GM20431 (cell line): ENCODE results near the gene SV2C.
"Not testable (repeated sequence)": the region's sequence is repeated elsewhere in the genome, so short reads cannot be mapped to it uniquely, and the experiment has no call there.

Experiments used
- in situ Hi-C: fragments of 300-500 bp; cut with MseI, MboI; formaldehyde crosslinking; loops from one replicate; pipeline ENCODE4 v1.15.0; 2020; ENCODE audit warnings: low sequenced_read_pairs; ENCODE audit not compliant: unreplicated experiment

Gene SV2C

GRCh38 chr5:76368941-76369340 lies 285.8 kb downstream of the SV2C start:
- in situ Hi-C loops, result no loop called here

GRCh38 chr5:76369668-76370067 lies 286.5 kb downstream of the SV2C start:
- in situ Hi-C loops, result not testable (repeated sequence)

GRCh38 chr5:76371960-76372322 lies 288.8 kb downstream of the SV2C start:
- in situ Hi-C loops, result no loop called here

GRCh38 chr5:76372323-76373054 lies 289.3 kb downstream of the SV2C start:
- in situ Hi-C loops, result no loop called here

GRCh38 chr5:76376148-76376865 lies 293.1 kb downstream of the SV2C start:
- in situ Hi-C loops, result no loop called here

GRCh38 chr5:76376866-76377230 lies 293.7 kb downstream of the SV2C start:
- in situ Hi-C loops, result no loop called here

- in situ Hi-C loops, result no loop called here
These were observed 295.2 kb downstream of the SV2C start for GRCh38 chr5:76378355-76378754.

- in situ Hi-C loops, result no loop called here
These were observed 296.1 kb downstream of the SV2C start for GRCh38 chr5:76379316-76379715.

GRCh38 chr5:76379855-76380254 lies 296.7 kb downstream of the SV2C start:
- in situ Hi-C loops, result no loop called here

GRCh38 chr5:76380346-76381066 lies 297.3 kb downstream of the SV2C start:
- in situ Hi-C loops, result no loop called here

GRCh38 chr5:76383126-76383832 lies 300.1 kb downstream of the SV2C start:
- in situ Hi-C loops, result no loop called here

- in situ Hi-C loops, result no loop called here
These were observed 301.0 kb downstream of the SV2C start for GRCh38 chr5:76384189-76384588.

GRCh38 chr5:76384705-76385104 lies 301.5 kb downstream of the SV2C start:
- in situ Hi-C loops, result no loop called here

- in situ Hi-C loops, result no loop called here
These were observed 302.4 kb downstream of the SV2C start for GRCh38 chr5:76385540-76385939.

GRCh38 chr5:76386360-76386759 lies 303.2 kb downstream of the SV2C start:
- in situ Hi-C loops, result no loop called here

GRCh38 chr5:76388236-76388635 lies 305.1 kb downstream of the SV2C start:
- in situ Hi-C loops, result no loop called here

- in situ Hi-C loops, result no loop called here
These were observed 305.8 kb downstream of the SV2C start for GRCh38 chr5:76388791-76389512.

- in situ Hi-C loops, result no loop called here
These were observed 306.5 kb downstream of the SV2C start for GRCh38 chr5:76389513-76390154.

GRCh38 chr5:76391014-76391413 lies 307.8 kb downstream of the SV2C start:
- in situ Hi-C loops, result no loop called here
